ENCODE measurements around the gene HDGFL1.

The HDGFL1 gene

GRCh38 chr6:22558288-22558882 is 11.0 kb upstream of the HDGFL1 start:
- no peak for DNase-seq (ENCODE audit: extremely low spot score)
- CTCF ChIA-PET: interaction anchor here (1.0 to 2.9 kb wide), 6 partner anchors 10 to 49 kb away, joined by 3 to 9 read pairs (median 3); no protein-coding TSS in a partner anchor
- POLR2A ChIA-PET: no interaction called here
- TF ChIP-seq, protein P1, sequence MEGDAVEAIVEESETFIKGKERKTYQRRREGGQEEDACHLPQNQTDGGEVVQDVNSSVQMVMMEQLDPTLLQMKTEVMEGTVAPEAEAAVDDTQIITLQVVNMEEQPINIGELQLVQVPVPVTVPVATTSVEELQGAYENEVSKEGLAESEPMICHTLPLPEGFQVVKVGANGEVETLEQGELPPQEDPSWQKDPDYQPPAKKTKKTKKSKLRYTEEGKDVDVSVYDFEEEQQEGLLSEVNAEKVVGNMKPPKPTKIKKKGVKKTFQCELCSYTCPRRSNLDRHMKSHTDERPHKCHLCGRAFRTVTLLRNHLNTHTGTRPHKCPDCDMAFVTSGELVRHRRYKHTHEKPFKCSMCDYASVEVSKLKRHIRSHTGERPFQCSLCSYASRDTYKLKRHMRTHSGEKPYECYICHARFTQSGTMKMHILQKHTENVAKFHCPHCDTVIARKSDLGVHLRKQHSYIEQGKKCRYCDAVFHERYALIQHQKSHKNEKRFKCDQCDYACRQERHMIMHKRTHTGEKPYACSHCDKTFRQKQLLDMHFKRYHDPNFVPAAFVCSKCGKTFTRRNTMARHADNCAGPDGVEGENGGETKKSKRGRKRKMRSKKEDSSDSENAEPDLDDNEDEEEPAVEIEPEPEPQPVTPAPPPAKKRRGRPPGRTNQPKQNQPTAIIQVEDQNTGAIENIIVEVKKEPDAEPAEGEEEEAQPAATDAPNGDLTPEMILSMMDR (IDR thresholded peaks at IDR 0.05; ENCODE audit: control extremely low read depth, extremely low read depth, low read depth, missing control alignments): no peak

DNA sequence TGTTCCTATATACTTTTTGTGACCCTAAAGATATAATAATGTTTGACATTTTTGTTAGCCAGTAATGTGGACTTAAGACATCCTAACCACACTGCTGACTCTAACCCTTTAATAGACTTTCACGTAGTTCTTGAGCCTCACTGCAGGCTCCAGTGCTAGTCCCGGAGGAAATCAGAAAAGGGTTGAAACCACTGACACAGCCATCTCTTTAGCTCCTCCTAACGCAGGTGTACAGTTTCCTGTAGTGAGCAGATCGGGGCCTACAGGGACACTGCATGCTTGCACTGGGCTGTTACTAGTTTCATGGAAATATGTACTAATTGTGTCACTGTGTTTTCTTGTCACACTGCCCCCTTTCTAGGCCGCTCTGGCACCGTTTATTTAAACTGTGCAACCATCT is 512 bp upstream of the HDGFL1 start:
- DNase-seq (ENCODE audit: extremely low spot score): no peak
- ChIA-PET POLR2A (no interaction called here), CTCF (interaction anchor here (1.7 kb wide), 2 partner anchors 10 to 11 kb away, joined by 3 to 9 read pairs; no protein-coding TSS in a partner anchor)

DNA sequence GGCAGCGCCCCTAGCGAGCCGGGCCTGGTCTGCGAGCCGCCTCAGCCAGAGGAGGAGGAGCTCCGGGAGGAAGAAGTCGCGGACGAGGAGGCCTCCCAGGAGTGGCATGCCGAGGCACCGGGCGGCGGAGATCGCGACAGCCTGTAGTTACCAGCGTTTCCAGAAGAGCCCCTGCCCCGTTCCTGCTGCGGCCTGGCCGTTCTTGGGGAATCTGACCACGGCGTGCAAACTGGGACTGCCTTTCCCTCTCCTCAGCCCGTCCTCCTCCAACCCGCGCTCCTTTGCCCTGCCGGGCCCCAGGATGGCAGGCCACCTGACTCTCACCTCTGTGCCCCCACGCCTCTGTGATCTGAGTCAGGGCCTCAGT is 802 bp downstream of the HDGFL1 start:
- no peak for DNase-seq (ENCODE audit: extremely low spot score)
- ChIA-PET CTCF (no interaction called here), POLR2A (no interaction called here)
- TF ChIP-seq, protein P1 (IDR thresholded peaks at IDR 0.05; ENCODE audit: control extremely low read depth, extremely low read depth, low read depth, missing control alignments): no peak

More for the DNA sequence above, 512 bp upstream of the HDGFL1 start:
- TF ChIP-seq, protein P1 (IDR thresholded peaks at IDR 0.05; ENCODE audit: control extremely low read depth, extremely low read depth, low read depth, missing control alignments): no peak

GRCh38 chr6:22575190-22575589 is 5.8 kb downstream of the HDGFL1 start:
- no peak for DNase-seq (ENCODE audit: extremely low spot score)
- CTCF ChIA-PET: no interaction called here
- TF ChIP-seq, protein P1 (IDR thresholded peaks at IDR 0.05; ENCODE audit: control extremely low read depth, extremely low read depth, low read depth, missing control alignments): no peak
- POLR2A ChIA-PET: no interaction called here

DNA sequence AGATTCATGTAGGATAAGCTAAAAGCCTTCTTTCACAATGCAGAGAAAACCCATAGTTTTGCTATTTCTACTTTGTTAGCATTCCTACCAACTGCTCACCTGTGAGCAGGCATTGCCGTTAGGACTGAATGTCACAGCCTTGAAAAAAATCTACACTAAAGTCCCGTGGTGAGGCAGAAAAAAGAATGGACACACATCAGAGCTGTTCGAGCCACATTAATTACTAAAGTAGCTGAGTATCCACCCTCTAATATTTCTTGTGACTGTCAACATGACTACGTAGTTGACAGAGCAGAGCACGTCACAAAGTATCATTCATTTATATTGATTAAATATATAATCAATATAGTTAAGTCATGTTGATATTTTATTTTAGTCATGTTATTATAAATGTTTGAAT is 10.1 kb downstream of the HDGFL1 start:
- no peak for DNase-seq (ENCODE audit: extremely low spot score)
- ChIA-PET CTCF (interaction anchor here (1.2 kb wide), 1 partner anchor 13 kb away, joined by 3 read pairs; no protein-coding TSS in a partner anchor), POLR2A (no interaction called here)
- TF ChIP-seq, protein P1 (IDR thresholded peaks at IDR 0.05; ENCODE audit: control extremely low read depth, extremely low read depth, low read depth, missing control alignments): no peak

- ChIA-PET POLR2A (no interaction called here), CTCF (interaction anchor here (1.2 to 1.4 kb wide), 3 partner anchors 12 to 16 kb away, joined by 3 to 4 read pairs (median 3); no protein-coding TSS in a partner anchor)
- TF ChIP-seq, protein P1 (IDR thresholded peaks at IDR 0.05; ENCODE audit: control extremely low read depth, extremely low read depth, low read depth, missing control alignments): no peak
- no peak for DNase-seq (ENCODE audit: extremely low spot score)
These were observed 11.0 kb downstream of the HDGFL1 start for GRCh38 chr6:22580337-22580736.

Data from GM10248 (cell line).